Sigmoid colon (tissue), 7 donors: ENCODE data around the gene ACE. TPM values are rescaled to one million over a fixed set of nuclear protein-coding genes. Genes with fewer than 3 reads are reported as not detected.
A peak's percentile ranks its signal among the peaks of the same experiment; 100 is the strongest.

ENCODE experiments used
- DNase-seq: peaks from one replicate; pipeline ENCODE4 v3.0.0-alpha.2; 2019
- H3K27ac ChIP-seq, 4 donors: fragments of 200-600 bp; sonication (generic); one replicate each; pipeline ENCODE4 v1.5.1; 2016 to 2019; ENCODE audit warnings: mild to moderate bottlenecking in 1 of 4
- H3K27me3 ChIP-seq, 3 donors: fragments of 200-600 bp; sonication (generic); one replicate each; pipeline ENCODE4 v1.5.1; 2019; ENCODE audit warnings: mild to moderate bottlenecking in 1 of 3
- H3K36me3 ChIP-seq, 4 donors: fragments of 200-600 bp; sonication (generic); one replicate each; pipeline ENCODE4 v1.5.1; 2016 to 2019
- H3K4me1 ChIP-seq, 4 donors: fragments of 200-600 bp; sonication (generic); one replicate each; pipeline ENCODE4 v1.5.1; 2017 to 2019
- H3K4me3 ChIP-seq, 4 donors: fragments of 200-600 bp; sonication (generic); one replicate each; pipeline ENCODE4 v1.5.1; 2017 to 2019; ENCODE audit warnings: mild to moderate bottlenecking in 2 of 4, moderate library complexity in 1 of 4
- H3K9me3 ChIP-seq, 4 donors: fragments of 200-600 bp in 3 of 4; sonication (generic) in 3 of 4; one replicate each; pipeline versions ENCODE4 v1.5.1 to v1.6.1; 2013 to 2019
- CTCF ChIP-seq, 4 experiments: fragments of 450-650 bp in 3 of 4; fragments of 200-600 bp in 1 of 4; IDR thresholded peaks; one replicate each; pipeline ENCODE4 v1.5.1; 2016 to 2019; ENCODE audit warnings: antibody characterized with exemption in 4 of 4, mild to moderate bottlenecking in 3 of 4, moderate library complexity in 2 of 4
- EP300 ChIP-seq, 4 donors: sonication (generic); formaldehyde crosslinking; IDR thresholded peaks; one replicate each; pipeline ENCODE4 v1.6.1; 2017; ENCODE audit warnings: antibody characterized with exemption in 4 of 4
- POLR2A ChIP-seq, 2 donors: fragments of 450-650 bp; IDR thresholded peaks; one replicate each; pipeline ENCODE4 v1.6.1; 2016; ENCODE audit warnings: antibody characterized with exemption in 2 of 2, mild to moderate bottlenecking in 2 of 2, moderate library complexity in 2 of 2
- POLR2AphosphoS5 ChIP-seq, 4 donors: sonication (generic); formaldehyde crosslinking; IDR thresholded peaks; one replicate each; pipeline ENCODE4 v1.6.1; 2017; ENCODE audit warnings: antibody characterized with exemption in 4 of 4
- WGBS, 2 donors: extraction: QIAGEN DNeasy Blood & Tissue Kit; methylation state at CpG; one replicate each; pipeline ENCODE4 v1.1.7; 2013; 5-methylcytosine and 5-hydroxymethylcytosine counted together
- intact Hi-C: fragments of 100-400 bp; cut with DNase I; formaldehyde crosslinking; loops from one replicate; pipeline ENCODE4 v1.15.1; 2023
- polyA plus RNA-seq, 3 donors: library from polyadenylated mRNA; stranded (reverse); fragments of 200-250 nt; gene quantifications; one replicate each; pipeline ENCODE4 v1.2.3, GENCODE V29; 2013
- total RNA-seq, 4 donors: library from RNA; depleted of rRNA; stranded (reverse); fragments of >200 nt; gene quantifications; one replicate each; pipeline ENCODE4 v1.1.0, GENCODE V29; 2016
- donor health status: healthy with polysubstance abuse.
- donor health status: Bipolar disorder and iron deficiency.
- donor health status: healthy.

Gene ACE
- total and polyA plus RNA-seq, 7 donors = 1.4 to 24.9 (median 2.5) TPM

GRCh38 chr17:63431939-63432804 lies 44.7 kb upstream of the ACE start:
- no peak for DNase-seq
- Histone ChIP-seq H3K27me3 (no peaks in the 10 kb centered on the region), H3K27ac (peak overlapping the region; percentile 29 to 75 (median 43)), H3K9me3 (no peaks in the 10 kb centered on the region), H3K4me3 (no peak overlapping the region), H3K4me1 (peaks cover 0 to 34% (median 27%) of the 10 kb centered on the region in 4 donors), H3K36me3 (no peaks in the 10 kb centered on the region)
- intact Hi-C loops = no loop called here
- WGBS, 2 donors = 20 to 65% methylated on average over 16 of the region's 16 CpGs
- TF ChIP-seq POLR2A (IDR thresholded peaks at IDR 0.05) = no peak
- TF ChIP-seq POLR2AphosphoS5 (IDR thresholded peaks at IDR 0.05) = no peak
- no peak for TF ChIP-seq EP300 (IDR thresholded peaks at IDR 0.05)
- no peak for TF ChIP-seq CTCF (IDR thresholded peaks at IDR 0.05)

GRCh38 chr17:63433746-63434591 lies 42.9 kb upstream of the ACE start:
- peak; percentile 93 for DNase-seq
- no peaks in the 10 kb centered on the region for H3K36me3 ChIP-seq
- intact Hi-C loops = no loop called here
- H3K4me3 ChIP-seq = no peak overlapping the region
- peak overlapping the region; percentile 58 to 75 (median 66) for H3K27ac ChIP-seq
- H3K4me1 ChIP-seq = peaks cover 0 to 45% (median 38%) of the 10 kb centered on the region in 4 donors
- no peak for TF ChIP-seq CTCF (IDR thresholded peaks at IDR 0.05)
- peak in 2 of 4 donors; percentile 11 to 20 for TF ChIP-seq POLR2AphosphoS5 (IDR thresholded peaks at IDR 0.05)
- no peak for TF ChIP-seq EP300 (IDR thresholded peaks at IDR 0.05)
- whole genome bisulfite sequencing, 2 donors = 66 to 76% methylated on average over 32 of the region's 32 CpGs
- no peaks in the 10 kb centered on the region for H3K9me3 ChIP-seq
- H3K27me3 ChIP-seq = peaks cover 0 to 13% (median 11%) of the 10 kb centered on the region in 3 donors

GRCh38 chr17:63434951-63435571 lies 41.8 kb upstream of the ACE start:
- 47 to 49% methylated on average over 25 of the region's 25 CpGs for WGBS, 2 donors
- no peaks in the 10 kb centered on the region for H3K9me3 ChIP-seq
- intact Hi-C loops = no loop called here
- H3K27me3 ChIP-seq = peaks cover 0 to 17% (median 11%) of the 10 kb centered on the region in 3 donors
- TF ChIP-seq EP300 (IDR thresholded peaks at IDR 0.05) (no peak), POLR2A (IDR thresholded peaks at IDR 0.05) (no peak), POLR2AphosphoS5 (IDR thresholded peaks at IDR 0.05) (no peak), CTCF (IDR thresholded peaks at IDR 0.05) (no peak)
- peak; percentile 81 for DNase-seq
- no peak overlapping the region for H3K4me3 ChIP-seq
- H3K36me3 ChIP-seq = no peaks in the 10 kb centered on the region
- H3K4me1 ChIP-seq = peaks cover 0 to 45% (median 38%) of the 10 kb centered on the region in 4 donors
- H3K27ac ChIP-seq = peak overlapping the region in 3 of 4 donors; percentile 58 to 75 (median 67)

GRCh38 chr17:63435681-63436522 lies 41.0 kb upstream of the ACE start:
- no peaks in the 10 kb centered on the region for H3K36me3 ChIP-seq
- H3K4me1 ChIP-seq = peaks cover 0 to 45% (median 38%) of the 10 kb centered on the region in 4 donors
- no peak overlapping the region for H3K4me3 ChIP-seq
- H3K27ac ChIP-seq = peak overlapping the region in 2 of 4 donors; percentile 67 to 75
- intact Hi-C loops = no loop called here
- TF ChIP-seq POLR2AphosphoS5 (IDR thresholded peaks at IDR 0.05) (no peak), CTCF (IDR thresholded peaks at IDR 0.05) (peak in 1 of 4 experiments; percentile 6)
- no peaks in the 10 kb centered on the region for H3K9me3 ChIP-seq
- DNase-seq = no peak
- H3K27me3 ChIP-seq = peaks cover 0 to 17% (median 11%) of the 10 kb centered on the region in 3 donors
- WGBS, 2 donors = 42 to 79% methylated on average over 29 of the region's 29 CpGs
